Activated T-helper 1 cell treated with anti-CD3 and anti-CD28 coated beads, Interleukin-2, amount 50 U/mL, for 16 hours (primary cell): ENCODE data around the gene CCDC33.

ENCODE experiments used
- DNase-seq, 2 donors: peaks; one replicate each; pipeline ENCODE4 v3.0.0-alpha.2; 2020; ENCODE audit warnings: low read depth in 1 of 2, low spot score in 1 of 2

The CCDC33 gene

GRCh38 chr15:74378848-74379247 is 142.7 kb downstream of the CCDC33 start:
- DNase-seq, result no peak

GRCh38 chr15:74380361-74381189 is 144.4 kb downstream of the CCDC33 start:
- DNase-seq, result no peak

- no peak for DNase-seq
Observed at GRCh38 chr15:74381190-74381453, 145.0 kb downstream of the CCDC33 start.

GRCh38 chr15:74381481-74381880 is 145.4 kb downstream of the CCDC33 start:
- no peak for DNase-seq

- peak; percentile 57 to 58 for DNase-seq
Observed at GRCh38 chr15:74382004-74382816, 146.1 kb downstream of the CCDC33 start.

GRCh38 chr15:74383286-74383685 is 147.2 kb downstream of the CCDC33 start:
- DNase-seq, result no peak

GRCh38 chr15:74383695-74384565 is 147.8 kb downstream of the CCDC33 start:
- DNase-seq, result peak in 1 of 2 donors; percentile 31

- DNase-seq, result no peak
Observed at GRCh38 chr15:74384566-74384880, 148.4 kb downstream of the CCDC33 start.

GRCh38 chr15:74384881-74385643 is 148.9 kb downstream of the CCDC33 start:
- no peak for DNase-seq

GRCh38 chr15:74385733-74386132 is 149.6 kb downstream of the CCDC33 start:
- no peak for DNase-seq
